ENCODE measurements around the gene SLC4A7.
"Not testable (repeated sequence)": the region's sequence is repeated elsewhere in the genome, so short reads cannot be mapped to it uniquely, and the experiment has no call there.

SLC4A7 gene

DNA sequence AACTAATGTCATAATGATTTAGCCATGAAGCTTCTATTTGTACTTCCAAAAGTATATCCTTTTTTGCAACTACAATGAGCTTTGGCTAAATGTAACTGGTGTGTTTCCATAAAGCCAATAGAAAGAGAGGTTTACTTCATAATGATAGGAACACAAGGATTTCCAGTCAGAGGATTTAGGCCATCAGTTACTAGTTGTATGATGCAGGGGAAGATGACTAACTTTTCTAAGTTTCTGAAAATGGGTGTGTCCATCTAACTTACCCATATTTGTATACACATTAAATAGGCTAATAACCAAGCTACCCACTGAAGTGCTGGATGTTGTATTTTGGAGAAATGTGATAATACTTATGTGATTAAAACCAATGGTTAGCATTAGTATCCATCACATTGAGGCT lies 55.7 kb downstream of the SLC4A7 start:
- Histone ChIP-seq H3K4ac (ENCODE audit: low read depth, low read length) (no peak overlapping the region), H3K79me2 (ENCODE audit: control insufficient read depth, insufficient read depth, low read length, poor library complexity) (peaks cover 2% of the 10 kb centered on the region), H2BK5ac (ENCODE audit: low read depth, low read length, poor library complexity) (no peak overlapping the region), H3K9ac (ENCODE audit: low read length) (no peak overlapping the region), H3K36me3 (ENCODE audit: control insufficient read depth in 1 of 2, insufficient read depth in 2 of 2, low read length in 2 of 2) (peaks cover 8 to 15% of the 10 kb centered on the region in 2 experiments), H2AFZ (ENCODE audit: insufficient read depth, low read length, poor library complexity) (no peak overlapping the region), H3K23ac (ENCODE audit: low read length) (no peak overlapping the region), H3K4me2 (ENCODE audit: low read length) (no peak overlapping the region), H3K27ac (ENCODE audit: low read depth, low read length) (no peak overlapping the region), H3K18ac (ENCODE audit: low read length) (no peak overlapping the region), H4K12ac (ENCODE audit: low read depth, low read length) (no peak overlapping the region), H3K14ac (ENCODE audit: low read length) (no peak overlapping the region), H4K8ac (ENCODE audit: low read depth, low read length) (no peak overlapping the region), H3K79me1 (ENCODE audit: low read length) (no peaks in the 10 kb centered on the region), H3K9me3 (ENCODE audit: insufficient read depth, low read depth, low read length) (peaks cover 1% of the 10 kb centered on the region), H3K4me1 (ENCODE audit: control insufficient read depth in 1 of 2, insufficient read depth in 2 of 2, low read length in 2 of 2) (no peaks in the 10 kb centered on the region), H2BK12ac (ENCODE audit: low read length) (no peak overlapping the region), H2AK5ac (ENCODE audit: low read length) (no peak overlapping the region), H3K27me3 (ENCODE audit: insufficient read depth, low read length) (no peaks in the 10 kb centered on the region), H2BK120ac (ENCODE audit: insufficient read depth, low read length, poor library complexity) (no peak overlapping the region), H3K4me3 (ENCODE audit: low read depth, low read length) (no peak overlapping the region), H4K91ac (ENCODE audit: low read depth, low read length) (no peak overlapping the region)
- DNase-seq: no peak

DNA sequence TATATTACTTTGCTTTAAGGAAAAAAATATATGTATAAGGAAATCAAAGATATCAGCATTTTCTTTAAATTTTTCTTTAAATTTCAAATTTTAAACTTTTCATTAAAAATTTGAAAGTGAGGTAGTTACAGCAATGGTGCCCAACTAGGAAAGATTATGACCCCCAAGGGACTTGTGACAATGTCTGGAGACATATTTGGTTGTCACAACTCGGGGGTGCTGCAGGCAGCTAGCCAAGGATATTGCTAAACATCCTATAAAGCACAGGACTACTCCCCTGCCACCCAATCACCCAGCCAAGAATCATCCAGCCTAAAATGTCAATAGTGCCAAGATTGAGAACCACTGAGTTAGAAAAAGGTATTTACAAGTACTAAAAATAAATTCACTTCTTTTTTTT lies 57.3 kb downstream of the SLC4A7 start:
- Histone ChIP-seq H3K36me3 (ENCODE audit: control insufficient read depth in 1 of 2, insufficient read depth in 2 of 2, low read length in 2 of 2) (peaks cover 10 to 12% of the 10 kb centered on the region in 2 experiments), H2BK5ac (ENCODE audit: low read depth, low read length, poor library complexity) (no peak overlapping the region), H2BK120ac (ENCODE audit: insufficient read depth, low read length, poor library complexity) (no peak overlapping the region), H3K4me2 (ENCODE audit: low read length) (no peak overlapping the region), H2AFZ (ENCODE audit: insufficient read depth, low read length, poor library complexity) (no peak overlapping the region), H3K27me3 (ENCODE audit: insufficient read depth, low read length) (no peaks in the 10 kb centered on the region), H4K91ac (ENCODE audit: low read depth, low read length) (no peak overlapping the region), H2AK5ac (ENCODE audit: low read length) (no peak overlapping the region), H3K27ac (ENCODE audit: low read depth, low read length) (no peak overlapping the region), H3K23ac (ENCODE audit: low read length) (no peak overlapping the region), H3K18ac (ENCODE audit: low read length) (no peak overlapping the region), H3K14ac (ENCODE audit: low read length) (no peak overlapping the region), H3K9ac (ENCODE audit: low read length) (no peak overlapping the region), H4K12ac (ENCODE audit: low read depth, low read length) (no peak overlapping the region), H3K9me3 (ENCODE audit: insufficient read depth, low read depth, low read length) (peaks cover 1% of the 10 kb centered on the region), H3K79me2 (ENCODE audit: control insufficient read depth, insufficient read depth, low read length, poor library complexity) (peaks cover 2% of the 10 kb centered on the region), H4K8ac (ENCODE audit: low read depth, low read length) (no peak overlapping the region), H3K4ac (ENCODE audit: low read depth, low read length) (no peak overlapping the region), H3K4me1 (ENCODE audit: control insufficient read depth in 1 of 2, insufficient read depth in 2 of 2, low read length in 2 of 2) (no peaks in the 10 kb centered on the region), H3K79me1 (ENCODE audit: low read length) (no peaks in the 10 kb centered on the region), H2BK12ac (ENCODE audit: low read length) (no peak overlapping the region), H3K4me3 (ENCODE audit: low read depth, low read length) (no peak overlapping the region)
- WGBS (ENCODE audit: extremely low coverage, insufficient coverage, insufficient read length): no CpG with 5 or more reads among the region's 1 CpG
- no peak for DNase-seq

DNA sequence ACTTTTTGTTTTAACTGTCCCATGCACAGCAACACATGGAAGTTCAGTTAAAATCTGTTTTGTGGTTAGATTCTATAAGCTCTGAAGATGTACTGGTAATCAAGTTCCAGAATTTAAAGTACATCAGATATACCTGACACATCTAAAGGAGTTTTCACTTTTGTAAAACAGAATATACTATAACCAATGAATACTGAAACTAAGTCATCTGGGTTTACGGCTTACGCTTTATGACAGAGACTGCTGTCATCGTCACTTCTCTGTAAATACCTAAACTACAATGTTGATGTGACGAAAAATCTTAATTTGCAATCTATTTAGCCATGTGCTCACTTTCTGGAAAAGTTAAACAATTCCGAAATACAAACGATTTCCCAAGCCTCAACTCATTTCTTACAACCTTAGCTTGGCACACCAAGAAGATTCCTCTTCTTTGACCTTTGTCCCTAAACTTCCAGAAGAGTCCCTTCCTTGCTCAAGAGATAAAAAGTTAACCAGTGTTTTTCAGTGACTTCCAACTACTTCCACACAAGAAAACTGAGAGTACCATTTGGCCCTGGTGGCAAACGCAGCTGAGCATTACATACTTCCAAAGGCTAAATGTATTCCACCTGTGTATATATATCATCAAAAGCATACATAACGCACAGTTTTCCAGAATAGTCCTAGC lies 58.2 kb downstream of the SLC4A7 start:
- Histone ChIP-seq H2BK120ac (ENCODE audit: insufficient read depth, low read length, poor library complexity) (no peak overlapping the region), H3K14ac (ENCODE audit: low read length) (no peak overlapping the region), H4K8ac (ENCODE audit: low read depth, low read length) (no peak overlapping the region), H3K36me3 (ENCODE audit: control insufficient read depth in 1 of 2, insufficient read depth in 2 of 2, low read length in 2 of 2) (peaks cover 8 to 13% of the 10 kb centered on the region in 2 experiments), H2BK12ac (ENCODE audit: low read length) (no peak overlapping the region), H3K4me3 (ENCODE audit: low read depth, low read length) (no peak overlapping the region), H3K27me3 (ENCODE audit: insufficient read depth, low read length) (no peaks in the 10 kb centered on the region), H3K4ac (ENCODE audit: low read depth, low read length) (no peak overlapping the region), H3K9me3 (ENCODE audit: insufficient read depth, low read depth, low read length) (peaks cover 1% of the 10 kb centered on the region), H2AFZ (ENCODE audit: insufficient read depth, low read length, poor library complexity) (no peak overlapping the region), H3K4me1 (ENCODE audit: control insufficient read depth in 1 of 2, insufficient read depth in 2 of 2, low read length in 2 of 2) (no peaks in the 10 kb centered on the region), H3K79me2 (ENCODE audit: control insufficient read depth, insufficient read depth, low read length, poor library complexity) (no peaks in the 10 kb centered on the region), H4K91ac (ENCODE audit: low read depth, low read length) (no peak overlapping the region), H4K12ac (ENCODE audit: low read depth, low read length) (no peak overlapping the region), H3K79me1 (ENCODE audit: low read length) (no peaks in the 10 kb centered on the region), H3K27ac (ENCODE audit: low read depth, low read length) (no peak overlapping the region), H3K4me2 (ENCODE audit: low read length) (no peak overlapping the region), H3K9ac (ENCODE audit: low read length) (no peak overlapping the region), H3K18ac (ENCODE audit: low read length) (no peak overlapping the region), H2BK5ac (ENCODE audit: low read depth, low read length, poor library complexity) (no peak overlapping the region), H3K23ac (ENCODE audit: low read length) (no peak overlapping the region), H2AK5ac (ENCODE audit: low read length) (no peak overlapping the region)
- DNase-seq: no peak
- no CpG with 5 or more reads among the region's 8 CpGs for WGBS (ENCODE audit: extremely low coverage, insufficient coverage, insufficient read length)

GRCh38 chr3:27424812-27425521 lies 59.2 kb downstream of the SLC4A7 start:
- H4K8ac ChIP-seq (ENCODE audit: low read depth, low read length); H3K4me3 ChIP-seq (ENCODE audit: low read depth, low read length); H3K18ac ChIP-seq (ENCODE audit: low read length); H3K4ac ChIP-seq (ENCODE audit: low read depth, low read length); H3K79me2 ChIP-seq (ENCODE audit: control insufficient read depth, insufficient read depth, low read length, poor library complexity); H3K23ac ChIP-seq (ENCODE audit: low read length); H2BK120ac ChIP-seq (ENCODE audit: insufficient read depth, low read length, poor library complexity); H2AK5ac ChIP-seq (ENCODE audit: low read length); H3K36me3 ChIP-seq (ENCODE audit: control insufficient read depth in 1 of 2, insufficient read depth in 2 of 2, low read length in 2 of 2); H2BK12ac ChIP-seq (ENCODE audit: low read length); H3K27me3 ChIP-seq (ENCODE audit: insufficient read depth, low read length); H2AFZ ChIP-seq (ENCODE audit: insufficient read depth, low read length, poor library complexity); H3K79me1 ChIP-seq (ENCODE audit: low read length); H3K4me1 ChIP-seq (ENCODE audit: control insufficient read depth in 1 of 2, insufficient read depth in 2 of 2, low read length in 2 of 2); H3K4me2 ChIP-seq (ENCODE audit: low read length); H3K27ac ChIP-seq (ENCODE audit: low read depth, low read length); H4K12ac ChIP-seq (ENCODE audit: low read depth, low read length); H4K91ac ChIP-seq (ENCODE audit: low read depth, low read length); H2BK5ac ChIP-seq (ENCODE audit: low read depth, low read length, poor library complexity); DNase-seq; H3K14ac ChIP-seq (ENCODE audit: low read length); H3K9me3 ChIP-seq (ENCODE audit: insufficient read depth, low read depth, low read length); H3K9ac ChIP-seq (ENCODE audit: low read length): not testable (repeated sequence)
- no CpG with 5 or more reads among the region's 13 CpGs for WGBS (ENCODE audit: extremely low coverage, insufficient coverage, insufficient read length)

All from trophoblast cell (in vitro differentiated cells and primary cell).